ENCODE data around the gene TPK1.
A peak's percentile ranks its signal among the peaks of the same experiment; 100 is the strongest.

Gene TPK1

DNA sequence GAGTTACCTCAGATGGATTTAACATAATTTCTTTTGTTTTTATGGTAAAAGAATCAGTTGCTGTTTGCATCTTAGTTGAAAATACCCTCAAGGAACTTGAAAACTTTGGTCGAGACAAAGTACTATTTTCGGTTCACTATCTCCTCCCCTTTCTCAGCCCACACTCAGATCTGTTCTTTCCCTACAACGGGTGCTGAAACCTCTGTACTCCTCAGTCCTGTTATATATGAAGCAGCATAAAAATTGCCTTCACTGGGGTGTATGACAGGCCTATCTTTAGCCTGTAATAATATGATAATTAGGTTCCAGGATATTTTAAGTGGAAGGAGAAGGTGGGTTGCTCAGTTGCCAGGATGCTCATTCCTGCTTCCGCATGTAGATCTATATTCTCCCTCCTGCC lies 327.2 kb downstream of the TPK1 start:
- in situ Hi-C loops (cut with MboI; ENCODE audit: low pct_unique_long_range_greater_than_20kb, low sequenced_read_pairs, unreplicated experiment): no loop called here
- TF ChIP-seq CTCF (IDR thresholded peaks at IDR 0.05; ENCODE audit: extremely low read depth, insufficient read depth, missing control alignments): no peak
- DNase-seq (ENCODE audit: low spot score): peak; percentile 34

GRCh38 chr7:144503215-144503614 lies 332.6 kb downstream of the TPK1 start:
- DNase-seq (ENCODE audit: low spot score): no peak
- TF ChIP-seq CTCF (IDR thresholded peaks at IDR 0.05; ENCODE audit: extremely low read depth, insufficient read depth, missing control alignments): no peak
- in situ Hi-C loops (cut with MboI; ENCODE audit: low pct_unique_long_range_greater_than_20kb, low sequenced_read_pairs, unreplicated experiment): no loop called here

- DNase-seq (ENCODE audit: low spot score): no peak
- in situ Hi-C loops (cut with MboI; ENCODE audit: low pct_unique_long_range_greater_than_20kb, low sequenced_read_pairs, unreplicated experiment): no loop called here
- no peak for TF ChIP-seq CTCF (IDR thresholded peaks at IDR 0.05; ENCODE audit: extremely low read depth, insufficient read depth, missing control alignments)
Observed at GRCh38 chr7:144500225-144500624, 335.6 kb downstream of the TPK1 start.

- DNase-seq (ENCODE audit: low spot score): no peak
- in situ Hi-C loops (cut with MboI; ENCODE audit: low pct_unique_long_range_greater_than_20kb, low sequenced_read_pairs, unreplicated experiment): no loop called here
- TF ChIP-seq CTCF (IDR thresholded peaks at IDR 0.05; ENCODE audit: extremely low read depth, insufficient read depth, missing control alignments): no peak
Observed at GRCh38 chr7:144497282-144497681, 338.6 kb downstream of the TPK1 start.

DNA sequence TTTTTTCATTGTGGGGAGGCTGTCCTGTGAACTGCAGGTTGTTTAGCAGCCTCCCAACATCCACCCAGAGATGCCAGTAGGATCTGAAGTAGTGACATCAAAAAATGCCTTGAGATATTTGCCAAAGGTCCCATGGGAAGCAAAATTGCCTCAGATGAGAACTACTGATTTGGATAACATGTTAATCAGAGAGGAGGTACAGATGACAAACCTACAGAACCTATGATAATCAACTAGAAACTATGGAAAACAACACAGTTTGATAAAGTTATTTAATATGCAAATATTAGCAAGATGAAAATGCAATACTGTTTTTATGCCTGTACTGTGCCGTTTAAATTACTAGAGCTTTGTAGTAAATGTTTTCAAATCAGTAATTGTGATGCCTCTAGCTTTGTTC lies 341.5 kb downstream of the TPK1 start:
- in situ Hi-C loops (cut with MboI; ENCODE audit: low pct_unique_long_range_greater_than_20kb, low sequenced_read_pairs, unreplicated experiment): no loop called here
- no peak for DNase-seq (ENCODE audit: low spot score)
- TF ChIP-seq CTCF (IDR thresholded peaks at IDR 0.05; ENCODE audit: extremely low read depth, insufficient read depth, missing control alignments): no peak

GRCh38 chr7:144489504-144489903 lies 346.3 kb downstream of the TPK1 start:
- no peak for TF ChIP-seq CTCF (IDR thresholded peaks at IDR 0.05; ENCODE audit: extremely low read depth, insufficient read depth, missing control alignments)
- DNase-seq (ENCODE audit: low spot score): no peak
- in situ Hi-C loops (cut with MboI; ENCODE audit: low pct_unique_long_range_greater_than_20kb, low sequenced_read_pairs, unreplicated experiment): no loop called here

- in situ Hi-C loops (cut with MboI; ENCODE audit: low pct_unique_long_range_greater_than_20kb, low sequenced_read_pairs, unreplicated experiment): no loop called here
- DNase-seq (ENCODE audit: low spot score): no peak
- no peak for TF ChIP-seq CTCF (IDR thresholded peaks at IDR 0.05; ENCODE audit: extremely low read depth, insufficient read depth, missing control alignments)
Observed at GRCh38 chr7:144488977-144489376, 346.9 kb downstream of the TPK1 start.
